GM12874 (cell line): ENCODE results near the gene SUPT20HL2.

Experiments
- CTCF ChIP-seq: IDR thresholded peaks from 2 replicates; pipeline ENCODE4 v1.5.1; 2011; ENCODE audit warnings: low read depth, mild to moderate bottlenecking, control low read depth, low read length, moderate library complexity; ENCODE audit not compliant: insufficient read depth

The SUPT20HL2 gene

GRCh38 chrX:24314019-24314635 is at the start of gene SUPT20HL2:
SUPT20HL2 (minus strand) TSS chrX:24314069; CDS start chrX:24313315, 754 bp downstream.
- no peak for TF ChIP-seq CTCF

GRCh38 chrX:24360272-24360671 is 46.4 kb upstream of the SUPT20HL2 start, which contains the start of gene SUPT20HL1:
SUPT20HL1 (plus strand) TSS chrX:24360639; CDS start chrX:24362761, 2,122 bp downstream.
- TF ChIP-seq CTCF, result no peak

- no peak for TF ChIP-seq CTCF
Observed at GRCh38 chrX:24357106-24357505, 43.2 kb upstream of the SUPT20HL2 start.

GRCh38 chrX:24355095-24355494 is 41.2 kb upstream of the SUPT20HL2 start:
- no peak for TF ChIP-seq CTCF

GRCh38 chrX:24350217-24350616 is 36.3 kb upstream of the SUPT20HL2 start:
- TF ChIP-seq CTCF, result no peak

- TF ChIP-seq CTCF, result no peak
Observed at GRCh38 chrX:24347881-24348280, 34.0 kb upstream of the SUPT20HL2 start.

GRCh38 chrX:24343719-24344118 is 29.9 kb upstream of the SUPT20HL2 start:
- TF ChIP-seq CTCF, result no peak
